Measurements from ENCODE around the gene B3GLCT.

B3GLCT gene

DNA sequence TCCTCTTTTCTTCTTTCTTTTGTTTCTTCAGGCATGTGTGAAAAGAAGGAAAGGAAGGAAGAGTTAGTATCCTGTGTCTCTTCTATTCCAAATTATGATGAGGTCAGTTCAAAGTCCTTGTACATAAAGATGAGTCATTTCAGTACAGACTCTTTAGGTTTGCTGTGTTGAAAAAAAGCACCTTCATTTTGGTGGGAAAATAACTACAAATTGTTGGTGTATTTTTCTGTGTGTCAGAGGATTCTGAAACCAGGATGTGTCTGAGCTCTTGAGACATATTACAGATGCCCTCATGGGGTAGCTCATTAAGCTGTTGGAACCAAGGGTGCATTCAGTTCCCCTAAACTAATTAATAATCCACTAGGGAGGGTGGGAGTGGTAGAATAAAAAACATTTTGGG lies 32.3 kb upstream of the B3GLCT start:
- Histone ChIP-seq H3K4me1 (ENCODE audit: low read length) (0 out of 2 replicates have a peak, but pooled peaks cover 4% of the 10 kb centered on the region), H3K4me3 (ENCODE audit: low read length) (no peak overlapping the region), H3K36me3 (replicated peaks; ENCODE audit: insufficient read depth, low read length) (no peaks in the 10 kb centered on the region), H3F3A (ENCODE audit: insufficient read depth, low read length) (no peaks in the 10 kb centered on the region), H4K20me1 (ENCODE audit: insufficient read depth, low read length) (no peaks in the 10 kb centered on the region), H3K27ac (ENCODE audit: low read length) (no peak overlapping the region), H3K79me2 (ENCODE audit: low read length) (no peaks in the 10 kb centered on the region), H3K4me2 (ENCODE audit: low read depth, low read length) (no peak overlapping the region), H3K27me3 (replicated peaks; ENCODE audit: insufficient read depth, low read length) (no peaks in the 10 kb centered on the region), H3K9ac (ENCODE audit: low read length) (no peak overlapping the region), H3K9me3 (replicated peaks; ENCODE audit: insufficient read depth, low read length) (no peaks in the 10 kb centered on the region), H2AFZ (ENCODE audit: low read length) (no peak overlapping the region), H3K9me2 (replicated peaks; ENCODE audit: insufficient read depth, low read length) (no peaks in the 10 kb centered on the region)
- DNase-seq, result no peak
- TF ChIP-seq, protein P1, sequence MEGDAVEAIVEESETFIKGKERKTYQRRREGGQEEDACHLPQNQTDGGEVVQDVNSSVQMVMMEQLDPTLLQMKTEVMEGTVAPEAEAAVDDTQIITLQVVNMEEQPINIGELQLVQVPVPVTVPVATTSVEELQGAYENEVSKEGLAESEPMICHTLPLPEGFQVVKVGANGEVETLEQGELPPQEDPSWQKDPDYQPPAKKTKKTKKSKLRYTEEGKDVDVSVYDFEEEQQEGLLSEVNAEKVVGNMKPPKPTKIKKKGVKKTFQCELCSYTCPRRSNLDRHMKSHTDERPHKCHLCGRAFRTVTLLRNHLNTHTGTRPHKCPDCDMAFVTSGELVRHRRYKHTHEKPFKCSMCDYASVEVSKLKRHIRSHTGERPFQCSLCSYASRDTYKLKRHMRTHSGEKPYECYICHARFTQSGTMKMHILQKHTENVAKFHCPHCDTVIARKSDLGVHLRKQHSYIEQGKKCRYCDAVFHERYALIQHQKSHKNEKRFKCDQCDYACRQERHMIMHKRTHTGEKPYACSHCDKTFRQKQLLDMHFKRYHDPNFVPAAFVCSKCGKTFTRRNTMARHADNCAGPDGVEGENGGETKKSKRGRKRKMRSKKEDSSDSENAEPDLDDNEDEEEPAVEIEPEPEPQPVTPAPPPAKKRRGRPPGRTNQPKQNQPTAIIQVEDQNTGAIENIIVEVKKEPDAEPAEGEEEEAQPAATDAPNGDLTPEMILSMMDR (IDR thresholded peaks at IDR 0.05; ENCODE audit: low read length), result no peak
- TF ChIP-seq EZH2phosphoT487 (IDR thresholded peaks at IDR 0.05; ENCODE audit: low read length) (no peak), EZH2 (optimal IDR thresholded peaks at IDR 0.05; ENCODE audit: low read depth, low read length) (no peak)

GRCh38 chr13:31168166-31168565 lies 31.6 kb upstream of the B3GLCT start:
- no peak overlapping the region for H3K27ac ChIP-seq (ENCODE audit: low read length)
- no peaks in the 10 kb centered on the region for H3K79me2 ChIP-seq (ENCODE audit: low read length)
- H3K27me3 ChIP-seq (replicated peaks; ENCODE audit: insufficient read depth, low read length), result no peaks in the 10 kb centered on the region
- H2AFZ ChIP-seq (ENCODE audit: low read length), result no peak overlapping the region
- no peak overlapping the region for H3K4me2 ChIP-seq (ENCODE audit: low read depth, low read length)
- DNase-seq, result no peak
- H3K9me2 ChIP-seq (replicated peaks; ENCODE audit: insufficient read depth, low read length), result no peaks in the 10 kb centered on the region
- H3K9me3 ChIP-seq (replicated peaks; ENCODE audit: insufficient read depth, low read length), result no peaks in the 10 kb centered on the region
- TF ChIP-seq EZH2phosphoT487 (IDR thresholded peaks at IDR 0.05; ENCODE audit: low read length), result no peak
- TF ChIP-seq, protein P1 (IDR thresholded peaks at IDR 0.05; ENCODE audit: low read length), result no peak
- no peak for TF ChIP-seq EZH2 (optimal IDR thresholded peaks at IDR 0.05; ENCODE audit: low read depth, low read length)
- no peaks in the 10 kb centered on the region for H4K20me1 ChIP-seq (ENCODE audit: insufficient read depth, low read length)
- no peaks in the 10 kb centered on the region for H3F3A ChIP-seq (ENCODE audit: insufficient read depth, low read length)
- 0 out of 2 replicates have a peak, but pooled peaks cover under 1% of the 10 kb centered on the region for H3K4me1 ChIP-seq (ENCODE audit: low read length)
- H3K9ac ChIP-seq (ENCODE audit: low read length), result no peak overlapping the region
- no peak overlapping the region for H3K4me3 ChIP-seq (ENCODE audit: low read length)
- no peaks in the 10 kb centered on the region for H3K36me3 ChIP-seq (replicated peaks; ENCODE audit: insufficient read depth, low read length)

- H3K4me1 ChIP-seq (ENCODE audit: low read length), result no peaks in the 10 kb centered on the region
- no peaks in the 10 kb centered on the region for H3K9me3 ChIP-seq (replicated peaks; ENCODE audit: insufficient read depth, low read length)
- TF ChIP-seq EZH2 (optimal IDR thresholded peaks at IDR 0.05; ENCODE audit: low read depth, low read length) (no peak), EZH2phosphoT487 (IDR thresholded peaks at IDR 0.05; ENCODE audit: low read length) (no peak)
- TF ChIP-seq, protein P1 (IDR thresholded peaks at IDR 0.05; ENCODE audit: low read length), result no peak
- no peak for DNase-seq
- no peaks in the 10 kb centered on the region for H4K20me1 ChIP-seq (ENCODE audit: insufficient read depth, low read length)
- no peak overlapping the region for H3K4me2 ChIP-seq (ENCODE audit: low read depth, low read length)
- no peaks in the 10 kb centered on the region for H3F3A ChIP-seq (ENCODE audit: insufficient read depth, low read length)
- no peak overlapping the region for H3K4me3 ChIP-seq (ENCODE audit: low read length)
- H3K9ac ChIP-seq (ENCODE audit: low read length), result no peak overlapping the region
- H2AFZ ChIP-seq (ENCODE audit: low read length), result no peak overlapping the region
- H3K27me3 ChIP-seq (replicated peaks; ENCODE audit: insufficient read depth, low read length), result no peaks in the 10 kb centered on the region
- H3K79me2 ChIP-seq (ENCODE audit: low read length), result no peaks in the 10 kb centered on the region
- no peaks in the 10 kb centered on the region for H3K9me2 ChIP-seq (replicated peaks; ENCODE audit: insufficient read depth, low read length)
- no peaks in the 10 kb centered on the region for H3K36me3 ChIP-seq (replicated peaks; ENCODE audit: insufficient read depth, low read length)
- no peak overlapping the region for H3K27ac ChIP-seq (ENCODE audit: low read length)
Observed at GRCh38 chr13:31168736-31169135, 31.0 kb upstream of the B3GLCT start.
